IPS-18a (cell line): ENCODE measurements around the gene FLT3.
A peak's percentile ranks its signal among the peaks of the same experiment; 100 is the strongest.
"Not testable (repeated sequence)": the region's sequence is repeated elsewhere in the genome, so short reads cannot be mapped to it uniquely, and the experiment has no call there.

Experiments used
- H3K27ac ChIP-seq: one replicate; pipeline ENCODE4 v1.5.1; 2013; ENCODE audit warnings: low read length
- H3K27me3 ChIP-seq: one replicate; pipeline ENCODE4 v1.6.1; 2013; ENCODE audit warnings: mild to moderate bottlenecking, low read length; ENCODE audit not compliant: control insufficient read depth, insufficient read depth
- H3K36me3 ChIP-seq: one replicate; pipeline ENCODE4 v1.6.1; 2013; ENCODE audit warnings: low read depth, low read length; ENCODE audit not compliant: control insufficient read depth
- H3K4me1 ChIP-seq: one replicate; pipeline ENCODE4 v1.6.1; 2013; ENCODE audit warnings: low read depth, low read length; ENCODE audit not compliant: control insufficient read depth
- H3K4me3 ChIP-seq: one replicate; pipeline ENCODE4 v1.5.1; 2013; ENCODE audit warnings: low read length
- H3K9ac ChIP-seq: one replicate; pipeline ENCODE4 v1.6.1; 2013; ENCODE audit warnings: mild to moderate bottlenecking, low read length, moderate library complexity
- H3K9me3 ChIP-seq: one replicate; pipeline ENCODE4 v1.6.1; 2013; ENCODE audit warnings: low read depth, low read length; ENCODE audit not compliant: control insufficient read depth

FLT3 gene

GRCh38 chr13:27967736-27968315 is 132.6 kb downstream of the FLT3 start:
- no peaks in the 10 kb centered on the region for H3K9me3 ChIP-seq
- H3K4me3 ChIP-seq: no peak overlapping the region
- no peak overlapping the region for H3K27ac ChIP-seq
- no peaks in the 10 kb centered on the region for H3K36me3 ChIP-seq
- no peak overlapping the region for H3K9ac ChIP-seq
- peaks cover 27% of the 10 kb centered on the region for H3K4me1 ChIP-seq
- peaks cover 100% of the 10 kb centered on the region for H3K27me3 ChIP-seq

- Histone ChIP-seq H3K27me3 (peaks cover 100% of the 10 kb centered on the region), H3K27ac (no peak overlapping the region), H3K36me3 (no peaks in the 10 kb centered on the region), H3K4me3 (no peak overlapping the region), H3K9me3 (no peaks in the 10 kb centered on the region), H3K4me1 (peaks cover 32% of the 10 kb centered on the region), H3K9ac (no peak overlapping the region)
These were observed 133.1 kb downstream of the FLT3 start for GRCh38 chr13:27967203-27967735.

DNA sequence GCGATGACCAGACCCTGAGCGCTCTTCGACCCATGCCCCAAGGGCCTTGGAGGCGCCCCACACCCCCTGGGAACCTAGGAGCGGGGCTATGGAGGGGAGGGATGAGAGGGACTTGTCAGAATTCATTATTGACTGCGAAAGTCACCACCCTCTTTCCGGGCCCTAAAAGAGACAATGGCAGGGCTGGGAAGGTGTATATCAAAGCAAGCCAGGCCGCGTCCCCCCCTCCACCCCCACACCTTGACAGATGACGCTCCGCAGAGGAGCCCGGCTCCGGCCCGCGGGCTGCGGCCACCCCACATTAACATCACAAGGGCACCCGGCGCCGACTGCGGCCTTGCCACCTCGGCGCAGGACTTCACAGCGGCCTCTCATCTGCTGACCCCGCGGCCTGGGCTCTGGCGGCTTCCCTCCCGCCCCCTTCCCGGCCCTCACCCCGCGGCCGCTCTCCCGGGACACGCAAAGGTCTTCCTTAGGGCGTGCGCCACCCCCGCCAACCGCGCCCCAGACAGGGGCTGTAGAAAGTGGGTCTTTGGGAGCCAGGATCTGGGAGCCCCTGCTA is 133.7 kb downstream of the FLT3 start:
- no peak overlapping the region for H3K4me3 ChIP-seq
- H3K27me3 ChIP-seq: peaks cover 100% of the 10 kb centered on the region
- H3K4me1 ChIP-seq: peaks cover 35% of the 10 kb centered on the region
- no peaks in the 10 kb centered on the region for H3K36me3 ChIP-seq
- no peak overlapping the region for H3K9ac ChIP-seq
- H3K9me3 ChIP-seq: no peaks in the 10 kb centered on the region
- H3K27ac ChIP-seq: no peak overlapping the region

- Histone ChIP-seq H3K4me3 (no peak overlapping the region), H3K36me3 (no peaks in the 10 kb centered on the region), H3K27ac (no peak overlapping the region), H3K4me1 (peaks cover 36% of the 10 kb centered on the region), H3K9me3 (no peaks in the 10 kb centered on the region), H3K9ac (no peak overlapping the region), H3K27me3 (peaks cover 100% of the 10 kb centered on the region)
These were observed 134.4 kb downstream of the FLT3 start for GRCh38 chr13:27965740-27966640.

GRCh38 chr13:27965343-27965739 is 135.0 kb downstream of the FLT3 start:
- H3K4me3 ChIP-seq: no peak overlapping the region
- no peaks in the 10 kb centered on the region for H3K36me3 ChIP-seq
- no peaks in the 10 kb centered on the region for H3K9me3 ChIP-seq
- H3K27ac ChIP-seq: no peak overlapping the region
- peaks cover 35% of the 10 kb centered on the region for H3K4me1 ChIP-seq
- peaks cover 100% of the 10 kb centered on the region for H3K27me3 ChIP-seq
- H3K9ac ChIP-seq: no peak overlapping the region

DNA sequence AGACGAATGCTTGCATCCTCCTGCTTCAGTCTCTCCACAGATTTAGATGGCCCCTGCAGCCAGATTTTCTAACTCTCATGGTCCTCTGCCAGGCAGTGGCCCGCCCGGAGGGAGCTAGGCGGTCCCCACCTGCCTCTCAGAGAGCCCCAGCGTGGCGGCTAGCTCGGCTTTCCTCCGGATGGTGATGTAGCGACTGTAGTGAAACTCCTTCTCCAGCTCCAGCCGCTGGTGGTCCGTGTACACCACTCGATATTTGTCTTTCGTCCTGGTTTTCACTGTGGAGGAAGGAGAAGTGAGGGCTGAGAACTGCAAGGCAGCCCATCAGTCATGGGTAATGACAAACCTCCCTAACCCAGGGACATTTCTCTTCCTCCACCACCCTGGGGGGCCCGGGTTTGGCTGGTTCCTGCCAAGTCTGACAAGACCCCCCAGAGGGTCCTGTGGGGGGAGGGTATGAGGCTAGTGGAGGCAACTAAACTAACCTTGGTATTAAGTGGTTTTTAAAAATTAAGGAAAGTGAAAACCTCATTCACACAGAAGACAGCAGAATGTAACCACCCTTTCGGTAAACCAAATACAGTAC is 135.5 kb downstream of the FLT3 start:
- H3K36me3 ChIP-seq: no peaks in the 10 kb centered on the region
- H3K27ac ChIP-seq: no peak overlapping the region
- H3K27me3 ChIP-seq: peaks cover 100% of the 10 kb centered on the region
- H3K4me3 ChIP-seq: no peak overlapping the region
- no peak overlapping the region for H3K9ac ChIP-seq
- no peaks in the 10 kb centered on the region for H3K9me3 ChIP-seq
- H3K4me1 ChIP-seq: peaks cover 34% of the 10 kb centered on the region

DNA sequence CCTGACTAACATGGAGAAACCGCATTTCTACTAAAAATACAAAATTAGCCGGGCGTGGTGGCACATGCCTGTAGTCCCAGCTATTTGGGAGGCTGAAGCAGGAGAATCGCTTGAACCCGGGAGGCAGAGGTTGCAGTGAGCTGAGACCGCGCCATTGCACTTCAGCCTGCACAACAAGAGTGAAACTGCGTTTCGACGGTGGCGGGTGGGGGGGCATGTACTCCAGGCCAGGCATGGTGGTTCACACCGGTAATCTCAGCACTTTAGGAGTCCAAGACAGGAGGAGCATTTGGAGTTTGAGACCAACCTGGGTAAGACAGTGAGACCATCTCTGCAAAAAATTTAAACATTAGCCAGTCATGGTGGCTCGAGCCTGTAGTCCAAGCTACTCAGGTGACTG is 136.2 kb downstream of the FLT3 start:
- not testable (repeated sequence) for H3K9me3 ChIP-seq, H3K4me3 ChIP-seq, H3K27ac ChIP-seq, H3K36me3 ChIP-seq, H3K9ac ChIP-seq
- peaks cover 100% of the 10 kb centered on the region for H3K27me3 ChIP-seq
- H3K4me1 ChIP-seq: peaks cover 28% of the 10 kb centered on the region

DNA sequence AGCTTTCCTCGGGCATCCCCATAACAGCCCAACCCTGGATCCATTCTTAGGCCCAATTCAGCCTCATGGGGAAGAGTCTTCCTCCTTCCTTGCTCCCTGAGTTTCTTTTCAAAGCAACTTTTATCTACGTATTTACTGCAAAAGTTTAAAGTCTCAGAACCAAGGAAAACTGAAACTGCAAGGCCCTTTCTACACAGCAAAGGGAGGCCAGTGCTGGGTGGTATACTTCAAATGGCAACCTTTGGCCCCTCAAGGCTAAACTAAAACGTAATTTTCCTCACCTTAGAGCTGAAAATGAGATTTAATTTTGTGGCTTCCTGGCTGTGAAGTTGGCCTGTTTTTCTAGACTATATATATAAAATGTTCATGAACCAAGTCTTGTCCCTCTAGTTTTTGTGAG is 136.9 kb downstream of the FLT3 start:
- Histone ChIP-seq H3K9ac (no peak overlapping the region), H3K9me3 (no peaks in the 10 kb centered on the region), H3K27me3 (peaks cover 100% of the 10 kb centered on the region), H3K36me3 (no peaks in the 10 kb centered on the region), H3K27ac (no peak overlapping the region), H3K4me3 (no peak overlapping the region), H3K4me1 (peaks cover 27% of the 10 kb centered on the region)

DNA sequence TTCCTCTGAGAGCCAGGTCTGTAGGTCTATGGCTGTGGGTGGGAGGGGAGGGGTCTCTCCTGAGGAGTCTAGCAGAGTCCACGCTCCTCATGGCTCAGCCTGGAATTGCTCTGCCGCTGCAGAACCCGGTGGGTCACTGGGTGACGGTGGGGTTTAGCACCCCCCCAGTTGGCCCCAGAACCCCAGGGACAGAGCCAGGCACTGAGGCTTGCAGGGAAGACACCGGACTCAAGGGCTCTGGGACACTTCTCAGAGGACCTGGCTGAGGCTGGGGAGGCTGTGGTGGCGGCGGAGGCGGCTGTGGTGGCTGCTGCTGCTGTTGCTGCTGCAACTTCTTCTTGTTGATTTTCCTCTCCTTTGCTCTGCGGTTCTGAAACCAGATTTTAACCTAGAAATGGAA is 137.4 kb downstream of the FLT3 start:
- Histone ChIP-seq H3K4me3 (no peak overlapping the region), H3K9me3 (no peaks in the 10 kb centered on the region), H3K27me3 (peaks cover 100% of the 10 kb centered on the region), H3K36me3 (no peaks in the 10 kb centered on the region), H3K27ac (no peak overlapping the region), H3K9ac (no peak overlapping the region), H3K4me1 (peaks cover 27% of the 10 kb centered on the region)

GRCh38 chr13:27962128-27962841 is 138.1 kb downstream of the FLT3 start:
- Histone ChIP-seq H3K9ac (no peak overlapping the region), H3K27ac (no peak overlapping the region), H3K9me3 (no peaks in the 10 kb centered on the region), H3K4me3 (peak overlapping the region; percentile 41), H3K4me1 (peaks cover 27% of the 10 kb centered on the region), H3K27me3 (peaks cover 100% of the 10 kb centered on the region), H3K36me3 (no peaks in the 10 kb centered on the region)
